Common myeloid progenitor, CD34-positive (primary cell): ENCODE results near the gene SEMA5A.

ENCODE experiments used
- CTCF ChIA-PET: fragments of 350-600 bp; sonication (Branson Sonifier 250); formaldehyde crosslinking; loops from one replicate; lab custom pipeline; 2021; ENCODE audit warnings: antibody characterized with exemption; lab: Charles Lee
- POLR2A ChIA-PET: fragments of 350-600 bp; sonication (Branson Sonifier 250); formaldehyde crosslinking; loops from one replicate; lab custom pipeline; 2021; ENCODE audit warnings: antibody characterized with exemption; lab: Charles Lee
- DNase-seq, 3 donors: peaks; one replicate each; pipeline versions ENCODE4 v3.0.0 to v3.0.0-alpha.2; 2013
- H3K27ac ChIP-seq, 2 experiments: 1 replicate in 1 of 2; 2 replicates in 1 of 2; pipeline ENCODE4 v1.7.0; 2013; ENCODE audit warnings: inconsistent platforms in 2 of 2, low read length in 2 of 2, mild to moderate bottlenecking in 2 of 2, low read depth in 1 of 2, moderate library complexity in 1 of 2; ENCODE audit not compliant: severe bottlenecking in 2 of 2, insufficient read depth in 1 of 2, poor library complexity in 1 of 2
- H3K27me3 ChIP-seq, 5 experiments: replicated peaks in 2 of 5; 1 replicate in 3 of 5; 2 replicates in 2 of 5; pipeline versions ENCODE4 v1.6.1 to v1.7.0; 2013; ENCODE audit warnings: low read length in 4 of 5, mild to moderate bottlenecking in 2 of 5, moderate library complexity in 2 of 5, inconsistent platforms in 1 of 5; ENCODE audit not compliant: insufficient read depth in 5 of 5, control insufficient read depth in 4 of 5
- H3K36me3 ChIP-seq, 4 experiments: 1 replicate in 2 of 4; 2 replicates in 2 of 4; pipeline versions ENCODE4 v1.6.1 to v1.7.0; 2013; ENCODE audit warnings: low read length in 3 of 4, control low read depth in 1 of 4, mild to moderate bottlenecking in 1 of 4; ENCODE audit not compliant: control insufficient read depth in 4 of 4, insufficient read depth in 4 of 4
- H3K4me1 ChIP-seq, 4 experiments: 1 replicate in 3 of 4; 2 replicates in 1 of 4; pipeline versions ENCODE4 v1.6.1 to v1.7.1; 2013; ENCODE audit warnings: low read length in 3 of 4, mild to moderate bottlenecking in 3 of 4, control low read depth in 1 of 4, inconsistent platforms in 1 of 4, moderate library complexity in 1 of 4; ENCODE audit not compliant: control insufficient read depth in 4 of 4, insufficient read depth in 4 of 4; ENCODE audit errors: control extremely low read depth in 1 of 4
- H3K4me3 ChIP-seq, 7 experiments: 1 replicate in 4 of 7; 2 replicates in 3 of 7; pipeline versions ENCODE4 v1.5.1 to v1.7.0; 2013; ENCODE audit warnings: mild to moderate bottlenecking in 7 of 7, low read length in 6 of 7, moderate library complexity in 6 of 7, inconsistent platforms in 2 of 7, low read depth in 2 of 7, control low read depth in 1 of 7; ENCODE audit not compliant: insufficient read depth in 4 of 7, control insufficient read depth in 1 of 7; ENCODE audit errors: extremely low read depth in 1 of 7
- H3K9me3 ChIP-seq, 5 experiments: 1 replicate in 4 of 5; 2 replicates in 1 of 5; pipeline versions ENCODE4 v1.6.1 to v1.7.1; 2013; ENCODE audit warnings: low read length in 4 of 5, mild to moderate bottlenecking in 2 of 5, inconsistent platforms in 1 of 5, low read depth in 1 of 5, moderate library complexity in 1 of 5; ENCODE audit not compliant: control insufficient read depth in 4 of 5, insufficient read depth in 2 of 5; ENCODE audit errors: control extremely low read depth in 1 of 5
- WGBS: methylation state at CpG from one replicate; pipeline ENCODE4 v1.1.5; 2013; ENCODE audit not compliant: insufficient coverage; 5-methylcytosine and 5-hydroxymethylcytosine counted together

SEMA5A gene

DNA sequence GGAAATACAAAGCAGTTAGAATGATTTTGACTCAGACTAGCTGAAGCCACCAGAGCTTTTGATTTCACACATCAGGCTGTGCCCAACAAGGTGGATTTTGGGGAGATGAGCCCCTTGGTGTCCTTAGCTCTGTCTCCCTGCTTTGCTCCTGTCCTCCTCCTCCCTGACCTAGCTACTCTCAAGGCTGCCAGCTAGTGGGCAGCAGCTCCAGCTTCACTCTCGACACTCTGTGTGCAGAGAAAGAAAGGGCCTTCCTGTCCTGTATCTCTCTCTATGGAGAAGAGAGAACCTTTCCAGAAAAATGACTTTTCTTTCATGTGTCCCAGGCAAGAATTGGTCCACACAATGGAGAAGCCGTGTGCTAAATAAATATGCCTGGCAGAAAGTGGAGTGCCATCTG lies 446.2 kb downstream of the SEMA5A start:
- ChIA-PET POLR2A (no interaction called here), CTCF (interaction anchor here (1.4 kb wide), 1 partner anchor 26 kb away, joined by 3 read pairs; no protein-coding TSS in a partner anchor)
- WGBS = 92% methylated on average over 2 of the region's 2 CpGs
- DNase-seq = no peak
- Histone ChIP-seq H3K36me3 (no peaks in the 10 kb centered on the region), H3K9me3 (no peaks in the 10 kb centered on the region), H3K4me1 (no peaks in the 10 kb centered on the region), H3K27me3 (no peaks in the 10 kb centered on the region), H3K4me3 (no peak overlapping the region), H3K27ac (no peak overlapping the region)

GRCh38 chr5:9098990-9099389 lies 446.9 kb downstream of the SEMA5A start:
- CTCF ChIA-PET = no interaction called here
- POLR2A ChIA-PET = no interaction called here
- no peak overlapping the region for H3K4me3 ChIP-seq
- no peaks in the 10 kb centered on the region for H3K27me3 ChIP-seq
- H3K27ac ChIP-seq = no peak overlapping the region
- DNase-seq = no peak
- H3K36me3 ChIP-seq = no peaks in the 10 kb centered on the region
- 100% methylated on average over 1 of the region's 1 CpG for WGBS
- no peaks in the 10 kb centered on the region for H3K4me1 ChIP-seq
- H3K9me3 ChIP-seq = no peaks in the 10 kb centered on the region

DNA sequence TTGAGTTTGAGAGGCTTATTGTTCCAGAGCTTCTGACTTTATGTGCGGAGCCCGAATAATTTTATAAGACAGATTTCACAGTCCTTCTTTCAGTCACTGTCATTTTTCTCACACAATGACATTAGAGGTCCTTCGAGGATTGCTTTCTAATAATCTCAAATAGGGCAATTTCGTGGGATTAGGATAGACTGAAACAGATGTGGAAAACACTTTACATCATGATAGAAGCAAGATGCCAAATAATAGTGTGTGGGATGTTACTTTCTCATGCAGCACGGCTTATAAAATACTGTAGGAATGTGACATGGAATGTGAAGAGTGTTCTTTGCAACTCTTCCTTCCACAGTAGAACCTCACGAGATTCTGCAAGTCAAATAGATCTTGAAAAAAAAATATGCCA lies 451.3 kb downstream of the SEMA5A start:
- Histone ChIP-seq H3K4me3 (no peak overlapping the region), H3K27me3 (no peaks in the 10 kb centered on the region), H3K9me3 (no peaks in the 10 kb centered on the region), H3K36me3 (no peaks in the 10 kb centered on the region), H3K4me1 (no peaks in the 10 kb centered on the region), H3K27ac (no peak overlapping the region)
- WGBS = no CpG with 5 or more reads among the region's 6 CpGs
- POLR2A ChIA-PET = no interaction called here
- CTCF ChIA-PET = no interaction called here
- DNase-seq = no peak

DNA sequence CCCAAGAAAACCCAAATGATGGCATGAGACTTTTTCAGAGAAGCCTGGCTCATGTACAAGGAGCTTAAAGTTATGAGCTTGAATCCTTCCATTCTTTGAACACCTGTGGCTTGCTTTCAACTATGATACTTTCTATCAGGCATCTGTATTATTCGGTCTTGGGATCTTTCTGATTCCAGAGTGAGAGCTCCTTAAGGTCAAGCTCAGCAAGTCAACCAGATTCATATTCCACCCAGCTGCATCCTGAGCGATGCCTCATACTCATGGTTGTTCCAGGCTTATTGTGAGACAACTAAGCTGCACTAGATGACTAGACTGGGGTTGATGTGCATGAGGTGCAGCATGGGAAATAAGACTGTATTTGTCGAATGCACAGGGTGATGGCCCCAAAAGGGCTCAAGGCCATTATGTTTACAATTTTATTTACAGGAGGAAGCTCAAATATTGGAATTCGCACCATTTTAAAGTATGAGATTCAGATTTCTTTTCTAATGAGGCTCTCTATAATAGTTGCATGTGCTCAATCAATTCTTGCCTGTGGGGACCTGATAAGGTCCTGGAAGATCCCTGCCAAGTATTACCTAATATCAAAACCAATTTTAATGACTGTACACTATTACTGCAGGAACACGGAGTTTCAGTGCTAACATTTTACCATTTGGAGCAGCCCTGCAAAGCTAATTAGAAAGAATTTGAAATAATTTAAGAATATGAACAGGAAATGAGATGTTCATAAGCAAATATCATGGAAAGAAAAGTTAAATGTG lies 453.8 kb downstream of the SEMA5A start:
- no peak for DNase-seq
- WGBS = 83% methylated on average over 3 of the region's 5 CpGs
- no peaks in the 10 kb centered on the region for H3K36me3 ChIP-seq
- H3K4me1 ChIP-seq = no peaks in the 10 kb centered on the region
- no peak overlapping the region for H3K27ac ChIP-seq
- H3K27me3 ChIP-seq = no peaks in the 10 kb centered on the region
- ChIA-PET CTCF (no interaction called here), POLR2A (no interaction called here)
- H3K9me3 ChIP-seq = no peaks in the 10 kb centered on the region
- no peak overlapping the region for H3K4me3 ChIP-seq

GRCh38 chr5:9090381-9091026 lies 455.4 kb downstream of the SEMA5A start:
- WGBS = 100% methylated on average over 2 of the region's 7 CpGs
- no peaks in the 10 kb centered on the region for H3K4me1 ChIP-seq
- no peak overlapping the region for H3K4me3 ChIP-seq
- DNase-seq = no peak
- ChIA-PET POLR2A (interaction anchor here (0.6 kb wide), 1 partner anchor 825 kb away, joined by 5 read pairs; no protein-coding TSS in a partner anchor), CTCF (no interaction called here)
- H3K36me3 ChIP-seq = no peaks in the 10 kb centered on the region
- no peaks in the 10 kb centered on the region for H3K9me3 ChIP-seq
- no peak overlapping the region for H3K27ac ChIP-seq
- H3K27me3 ChIP-seq = no peaks in the 10 kb centered on the region

GRCh38 chr5:9089893-9090292 lies 456.0 kb downstream of the SEMA5A start:
- no peaks in the 10 kb centered on the region for H3K4me1 ChIP-seq
- no peaks in the 10 kb centered on the region for H3K9me3 ChIP-seq
- DNase-seq = no peak
- no peaks in the 10 kb centered on the region for H3K27me3 ChIP-seq
- ChIA-PET CTCF (no interaction called here), POLR2A (interaction anchor here (0.6 kb wide), 1 partner anchor 825 kb away, joined by 5 read pairs; no protein-coding TSS in a partner anchor)
- H3K36me3 ChIP-seq = no peaks in the 10 kb centered on the region
- H3K27ac ChIP-seq = no peak overlapping the region
- no peak overlapping the region for H3K4me3 ChIP-seq
- WGBS = 86% methylated on average over 1 of the region's 1 CpG

GRCh38 chr5:9082996-9083395 lies 462.9 kb downstream of the SEMA5A start:
- no peaks in the 10 kb centered on the region for H3K27me3 ChIP-seq
- no peak for DNase-seq
- ChIA-PET CTCF (no interaction called here), POLR2A (no interaction called here)
- no peaks in the 10 kb centered on the region for H3K36me3 ChIP-seq
- no peak overlapping the region for H3K27ac ChIP-seq
- H3K4me1 ChIP-seq = no peaks in the 10 kb centered on the region
- no peak overlapping the region for H3K4me3 ChIP-seq
- WGBS = no CpG with 5 or more reads among the region's 1 CpG
- H3K9me3 ChIP-seq = no peaks in the 10 kb centered on the region
